GM12878 (cell line): ENCODE data around the gene AIG1. TPM values are rescaled to one million over a fixed set of nuclear protein-coding genes. Genes with fewer than 3 reads are reported as not detected.

Experiments used
- ATAC-seq: fragments of 200-7000 bp; cut with Tn5 transposase; 3 replicates; pipeline ENCODE4 v1.9.1; 2020; ENCODE audit warnings: mild to moderate bottlenecking, moderate library complexity
- BruUV-seq: library from RNA; stranded (reverse); fragments of 400-500 nt; replicated peaks from 2 replicates; lab custom pipeline; 2021; lab: Mats Ljungman, UMichigan
- CTCF ChIA-PET: fragments of 300-600 bp; sonication (Branson Sonifier 250); formaldehyde crosslinking; extraction: SDS; loops from one replicate; lab custom pipeline; 2021; ENCODE audit warnings: inconsistent platforms; lab: Yijun Ruan, JAX
- POLR2A ChIA-PET: fragments of 350-600 bp; formaldehyde crosslinking; extraction: SDS; loops from one replicate; lab custom pipeline; 2021; ENCODE audit warnings: inconsistent platforms; lab: Charles Lee
- RAD21 ChIA-PET: fragments of 300-600 bp; sonication (Branson Sonifier 250); formaldehyde crosslinking; loops from one replicate; lab custom pipeline; 2023; ENCODE audit warnings: antibody characterized with exemption; ENCODE audit not compliant: unreplicated experiment; lab: Charles Lee
- SMC1A ChIA-PET: fragments of 300-600 bp; sonication (Branson Sonifier 250); formaldehyde crosslinking; loops from one replicate; lab custom pipeline; 2023; ENCODE audit not compliant: unreplicated experiment, uncharacterized antibody; lab: Charles Lee
- DNase-seq: peaks from one replicate; pipeline ENCODE4 v3.0.0-alpha.2; 2011; ENCODE audit warnings: low read depth, low spot score
- FAIRE-seq: peaks from 3 replicates; lab custom pipeline; 2011; peaks lifted over from hg19 to GRCh38; lab: Jason Lieb, UNC
- H2AFZ ChIP-seq: 2 replicates; pipeline ENCODE4 v1.6.0; 2011; ENCODE audit warnings: low read depth, low read length, control low read depth; ENCODE audit not compliant: control insufficient read depth
- H3K27ac ChIP-seq: 2 replicates; pipeline ENCODE4 v1.5.1; 2011; ENCODE audit warnings: control low read depth; ENCODE audit not compliant: control insufficient read depth, insufficient read depth
- H3K27me3 ChIP-seq, 2 experiments: replicated peaks in 1 of 2; 2 replicates each; pipeline versions ENCODE4 v1.6.0 to v1.6.1; 2011; ENCODE audit warnings: low read length in 1 of 2; ENCODE audit not compliant: control insufficient read depth in 2 of 2, insufficient read depth in 2 of 2
- H3K36me3 ChIP-seq, 2 experiments: 2 replicates each; pipeline ENCODE4 v1.5.1; 2011; ENCODE audit warnings: low read length in 1 of 2; ENCODE audit not compliant: control insufficient read depth in 2 of 2, insufficient read depth in 2 of 2
- H3K4me1 ChIP-seq: 2 replicates; pipeline ENCODE4 v1.6.1; 2011; ENCODE audit warnings: mild to moderate bottlenecking, low read length, moderate library complexity, mixed read lengths; ENCODE audit not compliant: control insufficient read depth, insufficient read depth
- H3K4me2 ChIP-seq: 2 replicates; pipeline ENCODE4 v1.6.0; 2011; ENCODE audit warnings: control low read depth; ENCODE audit not compliant: control insufficient read depth, insufficient read depth
- H3K4me3 ChIP-seq: fragments of 200-600 bp; sonication (generic); 2 replicates; pipeline ENCODE4 v1.5.1; 2016
- H3K79me2 ChIP-seq: 2 replicates; pipeline ENCODE4 v1.6.0; 2011; ENCODE audit warnings: low read length; ENCODE audit not compliant: control insufficient read depth, insufficient read depth
- H3K9ac ChIP-seq: 2 replicates; pipeline ENCODE4 v1.8.0; 2011; ENCODE audit warnings: low read length, control low read depth, mixed read lengths; ENCODE audit not compliant: control insufficient read depth, insufficient read depth
- H3K9me3 ChIP-seq: replicated peaks from 3 replicates; pipeline ENCODE4 v1.5.1; 2011; ENCODE audit warnings: mild to moderate bottlenecking, low read length; ENCODE audit not compliant: control insufficient read depth, insufficient read depth
- H4K20me1 ChIP-seq: 2 replicates; pipeline ENCODE4 v1.6.0; 2011; ENCODE audit not compliant: control insufficient read depth, insufficient read depth
- BACH1 ChIP-seq: fragments of 450-650 bp; IDR thresholded peaks from 2 replicates; pipeline ENCODE4 v1.6.1; 2017; ENCODE audit warnings: mild to moderate bottlenecking, borderline replicate concordance
- CHD2 ChIP-seq: IDR thresholded peaks from 2 replicates; pipeline ENCODE4 v1.6.1; 2011; ENCODE audit warnings: low read depth, low read length, improper control_type of control experiment, borderline replicate concordance
- DPF2 ChIP-seq: fragments of 450-650 bp; IDR thresholded peaks from 2 replicates; pipeline ENCODE4 v1.6.1; 2017; ENCODE audit warnings: mild to moderate bottlenecking
- E2F8 ChIP-seq: fragments of 450-650 bp; IDR thresholded peaks from 2 replicates; pipeline ENCODE4 v1.6.1; 2018; ENCODE audit warnings: mild to moderate bottlenecking, low read depth, moderate library complexity; ENCODE audit not compliant: partially characterized antibody
- EGR1 ChIP-seq, 2 experiments: IDR thresholded peaks; 1 replicate in 1 of 2; 2 replicates in 1 of 2; pipeline ENCODE4 v1.6.1; 2011 to 2012; ENCODE audit warnings: low read depth in 2 of 2, low read length in 2 of 2, borderline replicate concordance in 1 of 2, mild to moderate bottlenecking in 1 of 2, moderate library complexity in 1 of 2
- HCFC1 ChIP-seq: fragments of 150-350 bp; IDR thresholded peaks from 2 replicates; pipeline ENCODE4 v1.6.1; 2014; ENCODE audit warnings: low read length
- IRF5 ChIP-seq: fragments of 450-650 bp; IDR thresholded peaks from 2 replicates; pipeline ENCODE4 v1.6.1; 2017; ENCODE audit warnings: borderline replicate concordance
- MAX ChIP-seq: IDR thresholded peaks from 2 replicates; pipeline ENCODE4 v1.6.1; 2012; ENCODE audit warnings: low read depth, low read length, improper control_type of control experiment
- MYC ChIP-seq: IDR thresholded peaks from 2 replicates; pipeline ENCODE4 v1.6.1; 2011; ENCODE audit warnings: mild to moderate bottlenecking, low read length, moderate library complexity, inconsistent platforms; ENCODE audit not compliant: insufficient read depth, insufficient replicate concordance, insufficient read length, severe bottlenecking
- POLR2AphosphoS5 ChIP-seq: IDR thresholded peaks from 2 replicates; pipeline ENCODE4 v1.6.1; 2011; ENCODE audit warnings: mild to moderate bottlenecking, low read length, inconsistent platforms
- RB1 ChIP-seq: fragments of 450-650 bp; formaldehyde crosslinking; IDR thresholded peaks from 2 replicates; pipeline ENCODE4 v1.6.1; 2017; ENCODE audit warnings: mild to moderate bottlenecking, borderline replicate concordance
- SKIL ChIP-seq: fragments of 450-650 bp; IDR thresholded peaks from 2 replicates; pipeline ENCODE4 v1.6.1; 2017; ENCODE audit warnings: mild to moderate bottlenecking, low read depth, inconsistent platforms; ENCODE audit not compliant: poor library complexity, severe bottlenecking
- SUZ12 ChIP-seq: fragments of 200-600 bp; sonication (generic); IDR thresholded peaks from one replicate; pipeline ENCODE4 v1.6.1; 2018; ENCODE audit warnings: antibody characterized with exemption, mild to moderate bottlenecking; ENCODE audit not compliant: unreplicated experiment
- TCF7 ChIP-seq: IDR thresholded peaks from 2 replicates; pipeline ENCODE4 v1.6.1; 2014; ENCODE audit warnings: antibody characterized with exemption, borderline replicate concordance
- ZNF207 ChIP-seq: fragments of 450-650 bp; IDR thresholded peaks from 2 replicates; pipeline ENCODE4 v1.6.1; 2014; ENCODE audit warnings: antibody characterized with exemption, mild to moderate bottlenecking, borderline replicate concordance
- ZNF217 ChIP-seq: fragments of 450-650 bp; IDR thresholded peaks from 2 replicates; pipeline ENCODE4 v1.6.1; 2017; ENCODE audit warnings: antibody characterized with exemption, mild to moderate bottlenecking
- WGBS: methylation state at CpG from one replicate; pipeline ENCODE4 v1.1.6; 2016; ENCODE audit warnings: low lambda C conversion rate; ENCODE audit not compliant: insufficient replicate concordance, insufficient coverage; ENCODE audit errors: missing lambda C conversion rate; 5-methylcytosine and 5-hydroxymethylcytosine counted together
- in situ Hi-C: fragments of 300-500 bp; cut with MboI; formaldehyde crosslinking; loops from 9 replicates; pipeline ENCODE4 v1.14.3; 2018; ENCODE audit warnings: mixed read lengths
- intact Hi-C: fragments of 100-400 bp; cut with micrococcal nuclease; formaldehyde crosslinking; loops from one replicate; pipeline ENCODE4 v1.14.2; 2022; ENCODE audit not compliant: unreplicated experiment
- polyA plus RNA-seq, 11 experiments: library from polyadenylated mRNA; depleted of rRNA in 4 of 11; unstranded in 6 of 11; stranded (reverse) in 5 of 11; fragments of >200 nt; fragmentation: Nextera tagmentation in 4 of 11; fragmentation: Illumina TruSeq in 1 of 11; extraction: Ambion mirVana in 4 of 11; extraction: Trizol in 1 of 11; gene quantifications; 1 replicate in 1 of 11; 2 replicates in 10 of 11; pipeline versions ENCODE4 v1.2.1 to v1.2.3, GENCODE V29; 2011 to 2016; ENCODE audit warnings: inconsistent platforms in 2 of 11, missing spikeins in 2 of 11, low read depth in 1 of 11
- total RNA-seq, 4 experiments: library from RNA; depleted of rRNA in 3 of 4; stranded (reverse); fragments of >200 nt in 3 of 4; fragmentation: Illumina TruSeq in 1 of 4; extraction: Trizol in 1 of 4; gene quantifications; 2 replicates each; pipeline versions ENCODE4 v1.2.1 to v1.2.3, GENCODE V29; 2013 to 2021

AIG1 gene
- total and polyA plus RNA-seq, 10 of the 15 experiments (the other 5 are each of a cell fraction or from before 2014, with no cell fraction given) = 27.0 to 74.5 (median 36.4) TPM

- CTCF ChIA-PET = no interaction called here
- POLR2A ChIA-PET = no interaction called here
- 0 out of 2 replicates have a peak, but pooled peaks cover 4% of the 10 kb centered on the region for H3K4me1 ChIP-seq
- peaks cover 3% of the 10 kb centered on the region for H3K9me3 ChIP-seq
- SMC1A ChIA-PET = interaction anchor here (0.7 to 1.0 kb wide), 2 partner anchors 8 to 13 kb away, joined by 3 to 5 read pairs; no protein-coding TSS in a partner anchor
- ATAC-seq (no peak), DNase-seq (no peak), FAIRE-seq (no peak)
- no peak overlapping the region for H3K4me2 ChIP-seq
- intact Hi-C loops = no loop called here
- H3K4me3 ChIP-seq = no peak overlapping the region
- H3K27ac ChIP-seq = no peak overlapping the region
- no peak overlapping the region for H2AFZ ChIP-seq
- H3K79me2 ChIP-seq = no peaks in the 10 kb centered on the region
- RAD21 ChIA-PET = no interaction called here
- TF ChIP-seq POLR2AphosphoS5 (no peak), SKIL (no peak), IRF5 (no peak), MYC (no peak), E2F8 (no peak), EGR1 (IDR thresholded peaks at IDR 0.05; ENCODE audit: borderline replicate concordance in 1 of 2, low read depth in 2 of 2, low read length in 2 of 2) (no peak), MAX (no peak), DPF2 (no peak), BACH1 (no peak), ZNF207 (no peak), HCFC1 (no peak), CHD2 (no peak), SUZ12 (no peak), TCF7 (no peak), RB1 (no peak), ZNF217 (no peak)
- in situ Hi-C loops = no loop called here
- H3K9ac ChIP-seq = no peak overlapping the region
- H3K27me3 ChIP-seq = no peaks in the 10 kb centered on the region
- H3K36me3 ChIP-seq = no peaks in the 10 kb centered on the region
- no peaks in the 10 kb centered on the region for H4K20me1 ChIP-seq
- WGBS = 48% methylated on average over 1 of the region's 1 CpG
- BruUV-seq = no TSS peak
Measured at GRCh38 chr6:143130928-143131327, 70.2 kb downstream of the AIG1 start.
